GM18498 (cell line): ENCODE measurements around the gene LRG1.
"Not testable (repeated sequence)": the region's sequence is repeated elsewhere in the genome, so short reads cannot be mapped to it uniquely, and the experiment has no call there.

Experiments
- ATAC-seq: cut with Tn5 transposase; IDR thresholded peaks from one replicate; pipeline ENCODE4 v1.9.1; 2021; ENCODE audit warnings: mild to moderate bottlenecking, moderate library complexity; ENCODE audit not compliant: unreplicated experiment

Gene LRG1

GRCh38 chr19:4576016-4576933, 36.4 kb upstream of the LRG1 start:
- no peak for ATAC-seq

- ATAC-seq, result no peak
These were observed 35.6 kb upstream of the LRG1 start for GRCh38 chr19:4575267-4576015.

- ATAC-seq, result no peak
These were observed 33.8 kb upstream of the LRG1 start for GRCh38 chr19:4573682-4574081.

GRCh38 chr19:4571305-4571917, 31.6 kb upstream of the LRG1 start:
- no peak for ATAC-seq

- no peak for ATAC-seq
These were observed 31.1 kb upstream of the LRG1 start for GRCh38 chr19:4570916-4571304.

DNA sequence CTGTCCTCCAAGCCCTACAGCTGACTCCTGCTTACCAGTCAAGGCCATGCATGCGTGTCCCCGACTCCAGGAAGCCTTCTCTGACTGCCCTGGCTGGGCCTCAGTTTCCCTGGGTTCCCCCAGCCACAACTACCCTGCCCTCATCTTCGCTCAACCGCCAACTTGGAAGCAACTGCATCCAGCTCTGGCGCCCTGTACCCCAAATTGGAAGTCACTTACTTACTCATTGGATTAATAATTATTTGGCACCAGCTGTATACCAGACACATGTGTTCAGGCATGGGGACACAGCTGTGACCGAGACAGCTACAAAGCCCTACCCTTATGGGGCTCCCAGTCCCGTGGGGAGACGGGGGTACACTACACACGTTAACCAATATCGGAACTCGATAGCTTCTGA, 30.6 kb upstream of the LRG1 start:
- ATAC-seq, result no peak

DNA sequence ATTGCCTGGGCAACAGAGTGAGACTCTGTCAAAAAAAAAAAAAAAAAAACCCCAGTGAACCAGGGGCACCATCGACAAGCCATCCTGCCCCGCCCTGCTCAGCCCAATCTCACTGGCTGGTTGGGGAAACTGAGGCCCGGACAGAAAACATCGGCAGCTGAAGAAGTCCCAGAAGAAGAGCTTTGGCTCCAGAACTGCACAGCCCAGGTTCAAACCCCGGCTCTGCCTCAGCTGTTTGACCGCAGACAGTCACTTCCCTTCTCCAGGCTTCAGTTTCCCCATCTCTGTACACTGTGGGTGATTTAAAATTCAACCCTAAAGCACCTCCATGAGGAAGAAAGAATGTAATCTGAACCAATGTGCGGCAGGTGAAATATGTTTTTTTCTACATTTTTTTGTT, 29.1 kb upstream of the LRG1 start:
- no peak for ATAC-seq

GRCh38 chr19:4567584-4568071, 27.8 kb upstream of the LRG1 start:
- ATAC-seq, result no peak

- no peak for ATAC-seq
These were observed 26.7 kb upstream of the LRG1 start for GRCh38 chr19:4566402-4567051.

GRCh38 chr19:4563562-4563961, 23.7 kb upstream of the LRG1 start:
- not testable (repeated sequence) for ATAC-seq

DNA sequence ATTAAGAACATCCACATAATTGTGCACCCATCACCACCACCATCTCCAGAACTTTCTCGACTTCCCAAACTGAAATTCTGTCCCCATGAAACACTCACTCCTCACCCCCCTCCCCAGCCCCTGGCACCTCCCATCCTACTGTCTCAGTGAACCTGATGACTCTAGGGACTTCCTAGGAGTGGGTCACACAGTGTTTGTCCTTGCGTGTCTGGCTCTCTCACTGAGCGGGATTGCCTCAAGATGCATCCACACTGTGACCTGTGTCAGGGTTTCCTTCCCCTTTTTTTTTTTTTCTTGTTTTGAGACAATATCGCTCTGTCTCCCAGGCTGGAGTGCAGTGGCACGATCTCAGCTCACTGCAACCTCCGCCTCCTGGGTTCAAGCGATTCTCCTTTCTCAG, 22.2 kb upstream of the LRG1 start:
- ATAC-seq, result not testable (repeated sequence)

DNA sequence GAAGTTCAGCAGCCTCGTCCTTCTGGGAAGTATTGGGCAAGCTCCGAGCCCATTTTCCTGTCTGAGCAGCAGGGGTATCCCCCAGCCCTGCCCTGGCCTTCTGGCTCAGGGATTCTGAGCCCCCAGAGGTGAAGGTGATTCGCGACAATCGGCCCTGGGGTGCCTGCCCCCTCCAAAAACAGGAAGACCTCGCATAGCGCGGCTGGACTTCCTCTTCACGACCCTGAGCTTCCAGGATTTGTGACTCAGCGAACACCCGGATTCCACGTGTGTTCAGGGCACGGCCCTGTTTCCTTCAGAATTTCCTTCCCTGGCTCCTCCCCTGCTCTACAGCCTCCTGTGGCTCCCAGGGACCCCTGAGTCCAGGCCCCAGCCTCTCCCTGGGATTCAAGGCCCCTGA, 19.7 kb upstream of the LRG1 start, which contains the start of gene SEMA6B:
Gene SEMA6B (minus strand): TSS at position 116 of the 400 bp plus-strand sequence. CDS start 1,227 bp downstream, outside the sequence.
- ATAC-seq, result no peak

GRCh38 chr19:4557971-4558941, 18.4 kb upstream of the LRG1 start:
- no peak for ATAC-seq

- ATAC-seq, result no peak
These were observed 17.5 kb upstream of the LRG1 start for GRCh38 chr19:4557144-4557970.

DNA sequence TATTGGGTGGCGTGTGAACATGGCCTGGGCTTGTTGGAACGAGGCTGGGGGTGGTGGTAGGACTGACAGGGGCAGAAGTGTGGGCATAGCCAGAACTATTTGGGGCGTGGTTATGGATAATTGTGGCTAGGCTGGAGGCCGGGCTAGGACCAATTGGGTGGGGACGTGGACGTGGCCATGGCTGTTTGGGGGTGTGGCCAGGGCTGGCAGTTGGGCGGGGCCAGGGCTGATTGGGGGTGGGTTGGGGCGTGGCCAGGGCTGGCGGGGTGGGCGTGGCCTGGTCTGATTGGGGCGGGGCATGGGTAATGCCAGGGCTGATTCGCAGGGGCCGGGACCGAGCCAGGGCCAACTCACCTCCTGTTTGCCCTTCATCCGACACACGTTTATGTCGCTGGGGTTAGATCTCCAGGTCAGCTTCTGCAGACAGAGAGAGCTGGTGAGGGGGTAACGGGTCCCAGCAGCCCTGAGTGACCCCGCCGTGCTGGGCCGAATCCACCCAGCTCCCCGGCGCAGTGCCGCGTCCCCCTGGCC, 16.8 kb upstream of the LRG1 start:
- no peak for ATAC-seq

- no peak for ATAC-seq
These were observed 16.1 kb upstream of the LRG1 start for GRCh38 chr19:4555657-4556561.

GRCh38 chr19:4554717-4555116, 14.9 kb upstream of the LRG1 start:
- no peak for ATAC-seq

DNA sequence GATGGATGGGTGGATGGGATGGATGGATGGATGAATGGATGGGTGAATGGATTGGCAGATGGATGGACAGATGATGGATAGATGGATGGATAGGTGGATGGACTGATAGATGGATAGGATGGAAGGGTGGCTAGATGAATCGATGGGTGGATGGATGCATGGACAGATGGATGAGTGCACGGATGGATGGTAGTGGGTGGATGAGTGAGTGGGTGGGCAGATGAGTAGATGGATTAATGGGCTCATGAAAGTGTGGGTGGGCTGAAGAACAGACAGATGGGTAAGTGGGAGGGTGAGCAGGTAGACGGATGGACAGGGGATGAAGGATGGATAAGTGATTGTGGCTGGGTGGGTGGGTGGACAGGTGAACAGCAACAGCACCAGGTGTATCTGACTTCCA, 13.9 kb upstream of the LRG1 start:
- no peak for ATAC-seq
